IMR-90 (cell line): ENCODE measurements around the gene JKAMP. TPM values are rescaled to one million over a fixed set of nuclear protein-coding genes. Genes with fewer than 3 reads are reported as not detected.

Source experiments
- ATAC-seq: fragments of 200-7000 bp; cut with Tn5 transposase; 2 replicates; pipeline ENCODE4 v1.9.1; 2020; ENCODE audit warnings: low read depth, mild to moderate bottlenecking, moderate library complexity
- BruUV-seq: library from RNA; stranded (reverse); fragments of 400-500 nt; replicated peaks from 2 replicates; lab custom pipeline; 2021; lab: Mats Ljungman, UMichigan
- CTCF ChIA-PET: fragments of 300-600 bp; formaldehyde crosslinking; extraction: SDS; loops from one replicate; lab custom pipeline; 2021; ENCODE audit warnings: antibody characterized with exemption; lab: Yijun Ruan, JAX
- POLR2A ChIA-PET: fragments of 300-600 bp; sonication (Branson Sonifier 250); formaldehyde crosslinking; loops from one replicate; lab custom pipeline; 2022; ENCODE audit warnings: antibody characterized with exemption; ENCODE audit not compliant: unreplicated experiment; lab: Charles Lee
- DNase-seq: peaks from one replicate; pipeline ENCODE4 v3.0.0; 2013
- H2AFZ ChIP-seq: replicated peaks from 2 replicates; pipeline ENCODE3; 2013; ENCODE audit warnings: low read length, mild to moderate bottlenecking; ENCODE audit not compliant: poor library complexity
- H2AK5ac ChIP-seq: 2 replicates; pipeline ENCODE4 v1.6.1; 2013; ENCODE audit warnings: low read depth, low read length, inconsistent platforms
- H2AK9ac ChIP-seq: replicated peaks from 2 replicates; pipeline ENCODE3; 2013; ENCODE audit warnings: mild to moderate bottlenecking, low read depth, low read length, moderate library complexity; ENCODE audit not compliant: poor library complexity
- H2BK120ac ChIP-seq: 2 replicates; pipeline ENCODE4 v1.6.1; 2013; ENCODE audit warnings: low read depth, low read length, inconsistent platforms
- H2BK15ac ChIP-seq: 3 replicates; pipeline ENCODE4 v1.6.1; 2013; ENCODE audit warnings: low read depth, low read length, inconsistent platforms
- H2BK20ac ChIP-seq: 2 replicates; pipeline ENCODE4 v1.6.1; 2013; ENCODE audit warnings: low read depth, mild to moderate bottlenecking, inconsistent platforms, low read length, moderate library complexity
- H2BK5ac ChIP-seq: 2 replicates; pipeline ENCODE4 v1.6.1; 2013; ENCODE audit warnings: mild to moderate bottlenecking, low read depth, low read length, inconsistent platforms; ENCODE audit not compliant: poor library complexity, severe bottlenecking
- H3K14ac ChIP-seq: replicated peaks from 2 replicates; pipeline ENCODE4 v1.6.1; 2013; ENCODE audit warnings: low read depth, low read length, inconsistent platforms
- H3K18ac ChIP-seq: 2 replicates; pipeline ENCODE4 v1.6.1; 2013; ENCODE audit warnings: low read depth, low read length, control low read depth
- H3K23ac ChIP-seq: 2 replicates; pipeline ENCODE4 v1.6.1; 2013; ENCODE audit warnings: low read depth, low read length, inconsistent platforms
- H3K27ac ChIP-seq: 2 replicates; pipeline ENCODE4 v1.5.1; 2013; ENCODE audit warnings: mild to moderate bottlenecking, control low read depth, low read length; ENCODE audit not compliant: insufficient read depth
- H3K27me3 ChIP-seq: 2 replicates; pipeline ENCODE4 v1.6.1; 2013; ENCODE audit warnings: low read length; ENCODE audit not compliant: control insufficient read depth, insufficient read depth
- H3K36me3 ChIP-seq: 2 replicates; pipeline ENCODE4 v1.6.1; 2013; ENCODE audit warnings: low read length, mixed read lengths; ENCODE audit not compliant: control insufficient read depth, insufficient read depth
- H3K4ac ChIP-seq: 2 replicates; pipeline ENCODE4 v1.6.1; 2013; ENCODE audit warnings: low read depth, low read length, inconsistent platforms
- H3K4me1 ChIP-seq: 2 replicates; pipeline ENCODE4 v1.6.1; 2013; ENCODE audit warnings: low read length, mixed read lengths; ENCODE audit not compliant: control insufficient read depth, insufficient read depth
- H3K4me2 ChIP-seq: 2 replicates; pipeline ENCODE4 v1.6.1; 2013; ENCODE audit warnings: low read depth, mild to moderate bottlenecking, control low read depth, low read length, moderate library complexity
- H3K4me3 ChIP-seq: 2 replicates; pipeline ENCODE4 v1.5.1; 2013; ENCODE audit warnings: low read depth, mild to moderate bottlenecking, control low read depth, low read length, moderate library complexity; ENCODE audit not compliant: insufficient read depth
- H3K56ac ChIP-seq: 2 replicates; pipeline ENCODE4 v1.6.1; 2013; ENCODE audit warnings: low read length, inconsistent platforms; ENCODE audit not compliant: insufficient read depth; ENCODE audit errors: extremely low read depth
- H3K79me1 ChIP-seq, 2 experiments: 2 replicates each; pipeline ENCODE4 v1.6.1; 2013; ENCODE audit warnings: low read length in 2 of 2, inconsistent platforms in 1 of 2, low read depth in 1 of 2
- H3K9ac ChIP-seq: 2 replicates; pipeline ENCODE4 v1.6.1; 2013; ENCODE audit warnings: low read depth, low read length, control low read depth
- H3K9me1 ChIP-seq: 2 replicates; pipeline ENCODE4 v1.6.1; 2013; ENCODE audit warnings: low read length, inconsistent platforms; ENCODE audit not compliant: insufficient read depth
- H3K9me3 ChIP-seq: 2 replicates; pipeline ENCODE4 v1.6.1; 2013; ENCODE audit warnings: low read length; ENCODE audit not compliant: control insufficient read depth, insufficient read depth
- H4K20me1 ChIP-seq: 2 replicates; pipeline ENCODE4 v1.6.1; 2013; ENCODE audit warnings: low read length, inconsistent platforms; ENCODE audit not compliant: insufficient read depth
- H4K5ac ChIP-seq: 2 replicates; pipeline ENCODE4 v1.6.1; 2013; ENCODE audit warnings: mild to moderate bottlenecking, low read depth, low read length, control low read depth
- H4K8ac ChIP-seq, 2 experiments: 2 replicates each; pipeline ENCODE4 v1.6.1; 2013; ENCODE audit warnings: low read depth in 2 of 2, low read length in 2 of 2, control low read depth in 1 of 2, inconsistent platforms in 1 of 2
- H4K91ac ChIP-seq: 2 replicates; pipeline ENCODE4 v1.6.1; 2013; ENCODE audit warnings: low read depth, low read length, inconsistent platforms; ENCODE audit not compliant: insufficient read depth
- BHLHE40 ChIP-seq: fragments of 150-350 bp; IDR thresholded peaks from 2 replicates; pipeline ENCODE4 v1.6.1; 2016; ENCODE audit warnings: mild to moderate bottlenecking, low read depth, low read length
- CEBPB ChIP-seq: IDR thresholded peaks from 2 replicates; pipeline ENCODE4 v1.6.1; 2012; ENCODE audit warnings: low read depth, low read length, improper control_type of control experiment
- CHD1 ChIP-seq: IDR thresholded peaks from 2 replicates; pipeline ENCODE4 v1.6.1; 2012; ENCODE audit warnings: low read depth, low read length, improper control_type of control experiment
- FOS ChIP-seq: fragments of 150-350 bp; IDR thresholded peaks from 2 replicates; pipeline ENCODE4 v1.6.1; 2016; ENCODE audit warnings: low read depth, low read length
- MAFK ChIP-seq: IDR thresholded peaks from 2 replicates; pipeline ENCODE4 v1.6.1; 2012; ENCODE audit warnings: low read depth, low read length, improper control_type of control experiment
- MAZ ChIP-seq: IDR thresholded peaks from 2 replicates; pipeline ENCODE4 v1.6.1; 2012; ENCODE audit warnings: low read depth, mild to moderate bottlenecking, low read length, improper control_type of control experiment, moderate library complexity, borderline replicate concordance
- MXI1 ChIP-seq: IDR thresholded peaks from 2 replicates; pipeline ENCODE4 v1.6.1; 2012; ENCODE audit warnings: low read depth, mild to moderate bottlenecking, low read length, moderate library complexity, borderline replicate concordance
- NFE2L2 ChIP-seq: fragments of 150-350 bp; IDR thresholded peaks from 2 replicates; pipeline ENCODE4 v1.6.1; 2016; ENCODE audit warnings: low read depth, mild to moderate bottlenecking, low read length
- POLR2A ChIP-seq: IDR thresholded peaks from 2 replicates; pipeline ENCODE4 v1.6.1; 2012; ENCODE audit warnings: mild to moderate bottlenecking, low read depth, low read length
- RAD21 ChIP-seq: IDR thresholded peaks from 2 replicates; pipeline ENCODE4 v1.6.1; 2012; ENCODE audit warnings: low read length, improper control_type of control experiment
- RCOR1 ChIP-seq: IDR thresholded peaks from 2 replicates; pipeline ENCODE4 v1.6.1; 2012; ENCODE audit warnings: mild to moderate bottlenecking, low read length, improper control_type of control experiment; ENCODE audit not compliant: insufficient replicate concordance
- RFX5 ChIP-seq: IDR thresholded peaks from 2 replicates; pipeline ENCODE4 v1.8.0; 2012; ENCODE audit warnings: low read depth, mild to moderate bottlenecking, low read length, moderate library complexity
- SMC3 ChIP-seq: fragments of 150-350 bp; IDR thresholded peaks from 2 replicates; pipeline ENCODE4 v1.6.1; 2016; ENCODE audit warnings: low read depth, mild to moderate bottlenecking, antibody characterized with exemption, low read length, moderate library complexity
- WGBS, 2 experiments: methylation state at CpG; one replicate each; pipeline versions ENCODE4 v1.1.5 to v1.1.7; 2013; ENCODE audit warnings: missing lambda C conversion rate in 2 of 2; ENCODE audit not compliant: insufficient read length in 1 of 2; ENCODE audit errors: extremely low coverage in 2 of 2; 5-methylcytosine and 5-hydroxymethylcytosine counted together
- dilution Hi-C: fragments of 300-500 bp; cut with HindIII; formaldehyde crosslinking; loops from one replicate; pipeline ENCODE4 v1.14.3; 2018; ENCODE audit warnings: low sequenced_read_pairs; ENCODE audit not compliant: unreplicated experiment
- in situ Hi-C: fragments of 300-500 bp; cut with MboI; formaldehyde crosslinking; loops from 3 replicates; pipeline ENCODE4 v1.14.3; 2019; ENCODE audit warnings: low sequenced_read_pairs, inconsistent platforms, mixed read lengths
- intact Hi-C: fragments of 100-400 bp; cut with micrococcal nuclease; formaldehyde crosslinking; loops from 2 replicates; pipeline ENCODE4 v1.10.0; 2022
- polyA plus RNA-seq, 3 experiments: library from polyadenylated mRNA; depleted of rRNA; stranded (reverse); fragments of >200 nt; gene quantifications; 2 replicates each; pipeline ENCODE4 v1.2.3, GENCODE V29; 2012; ENCODE audit warnings: low replicate concordance in 1 of 3
- total RNA-seq: library from RNA; depleted of rRNA; stranded (reverse); fragments of >200 nt; gene quantifications from 2 replicates; pipeline ENCODE4 v1.2.3, GENCODE V29; 2012
- TF ChIP-seq, protein P1 (sequence below): conservative IDR thresholded peaks from 2 replicates; pipeline ENCODE4 v1.5.1; 2012; ENCODE audit warnings: mild to moderate bottlenecking, low read depth, low read length, improper control_type of control experiment
- TF ChIP-seq, protein P2 (sequence below): fragments of 150-350 bp; IDR thresholded peaks from 2 replicates; pipeline ENCODE4 v1.6.1; 2016; ENCODE audit warnings: low read depth, mild to moderate bottlenecking, low read length, moderate library complexity, borderline replicate concordance
- TF ChIP-seq, protein P3 (sequence below): fragments of 150-350 bp; IDR thresholded peaks from 2 replicates; pipeline ENCODE4 v1.6.1; 2017; ENCODE audit warnings: mild to moderate bottlenecking, antibody characterized with exemption, low read length, low read depth

JKAMP gene
- total and polyA plus RNA-seq, 2 of the 4 experiments (the other 2 are of a cell fraction): 62.2 to 101 TPM

DNA sequence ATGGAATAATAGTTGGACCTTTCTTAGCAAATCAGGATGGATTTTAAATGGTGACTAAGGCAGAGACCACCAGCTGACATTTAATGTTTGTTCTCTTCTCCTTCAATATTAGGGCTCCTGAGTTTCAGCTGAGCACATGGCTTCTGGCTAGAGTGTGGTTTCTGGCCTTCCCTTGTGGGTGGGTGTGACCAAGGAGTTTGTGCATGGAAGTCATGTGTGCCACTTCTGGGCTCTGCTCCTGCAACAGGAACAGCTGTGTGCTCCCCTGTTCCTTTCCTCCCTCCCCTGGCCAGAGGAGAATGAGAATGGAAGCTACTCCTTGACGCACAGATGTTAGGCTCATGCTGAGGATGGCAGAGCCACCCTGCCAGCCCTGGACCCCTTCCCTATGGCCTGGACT is 48.1 kb downstream of the JKAMP start:
- WGBS, 2 experiments: no CpG with 5 or more reads among the region's 1 CpG
- Histone ChIP-seq H4K20me1 (no peaks in the 10 kb centered on the region), H4K91ac (no peak overlapping the region), H3K23ac (no peak overlapping the region), H2BK15ac (no peak overlapping the region), H3K79me1 (no peaks in the 10 kb centered on the region), H3K27ac (no peak overlapping the region), H2BK20ac (no peak overlapping the region), H3K9me3 (no peaks in the 10 kb centered on the region), H4K8ac (no peak overlapping the region), H3K18ac (no peak overlapping the region), H3K9me1 (peaks cover 7% of the 10 kb centered on the region; the same call in 1 of the 2 replicates), H3K9ac (no peak overlapping the region), H2AFZ (no peak overlapping the region), H3K27me3 (no peaks in the 10 kb centered on the region), H2AK5ac (0 out of 2 replicates have a peak overlapping the region, but pooled peaks have one; percentile 15), H2AK9ac (peak overlapping the region; percentile 7), H3K4me1 (peaks cover 10% of the 10 kb centered on the region), H3K4me2 (no peak overlapping the region), H2BK5ac (no peak overlapping the region), H4K5ac (no peak overlapping the region), H3K14ac (no peak overlapping the region), H3K4ac (no peak overlapping the region), H2BK120ac (no peak overlapping the region), H3K4me3 (no peak overlapping the region), H3K56ac (no peak overlapping the region), H3K36me3 (no peaks in the 10 kb centered on the region)
- no TSS peak for BruUV-seq
- ATAC-seq: no peak
- dilution Hi-C loops (no loop called here), in situ Hi-C loops (no loop called here), intact Hi-C loops (no loop called here)
- ChIA-PET CTCF (no interaction called here), POLR2A (no interaction called here)
- TF ChIP-seq MAFK: no peak
- no peak for TF ChIP-seq SMC3
- TF ChIP-seq MXI1: no peak
- TF ChIP-seq, protein P1, sequence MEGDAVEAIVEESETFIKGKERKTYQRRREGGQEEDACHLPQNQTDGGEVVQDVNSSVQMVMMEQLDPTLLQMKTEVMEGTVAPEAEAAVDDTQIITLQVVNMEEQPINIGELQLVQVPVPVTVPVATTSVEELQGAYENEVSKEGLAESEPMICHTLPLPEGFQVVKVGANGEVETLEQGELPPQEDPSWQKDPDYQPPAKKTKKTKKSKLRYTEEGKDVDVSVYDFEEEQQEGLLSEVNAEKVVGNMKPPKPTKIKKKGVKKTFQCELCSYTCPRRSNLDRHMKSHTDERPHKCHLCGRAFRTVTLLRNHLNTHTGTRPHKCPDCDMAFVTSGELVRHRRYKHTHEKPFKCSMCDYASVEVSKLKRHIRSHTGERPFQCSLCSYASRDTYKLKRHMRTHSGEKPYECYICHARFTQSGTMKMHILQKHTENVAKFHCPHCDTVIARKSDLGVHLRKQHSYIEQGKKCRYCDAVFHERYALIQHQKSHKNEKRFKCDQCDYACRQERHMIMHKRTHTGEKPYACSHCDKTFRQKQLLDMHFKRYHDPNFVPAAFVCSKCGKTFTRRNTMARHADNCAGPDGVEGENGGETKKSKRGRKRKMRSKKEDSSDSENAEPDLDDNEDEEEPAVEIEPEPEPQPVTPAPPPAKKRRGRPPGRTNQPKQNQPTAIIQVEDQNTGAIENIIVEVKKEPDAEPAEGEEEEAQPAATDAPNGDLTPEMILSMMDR: no peak
- no peak for TF ChIP-seq RCOR1
- no peak for TF ChIP-seq NFE2L2
- TF ChIP-seq, protein P2, sequence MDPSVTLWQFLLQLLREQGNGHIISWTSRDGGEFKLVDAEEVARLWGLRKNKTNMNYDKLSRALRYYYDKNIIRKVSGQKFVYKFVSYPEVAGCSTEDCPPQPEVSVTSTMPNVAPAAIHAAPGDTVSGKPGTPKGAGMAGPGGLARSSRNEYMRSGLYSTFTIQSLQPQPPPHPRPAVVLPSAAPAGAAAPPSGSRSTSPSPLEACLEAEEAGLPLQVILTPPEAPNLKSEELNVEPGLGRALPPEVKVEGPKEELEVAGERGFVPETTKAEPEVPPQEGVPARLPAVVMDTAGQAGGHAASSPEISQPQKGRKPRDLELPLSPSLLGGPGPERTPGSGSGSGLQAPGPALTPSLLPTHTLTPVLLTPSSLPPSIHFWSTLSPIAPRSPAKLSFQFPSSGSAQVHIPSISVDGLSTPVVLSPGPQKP: no peak
- no peak for TF ChIP-seq CEBPB
- no peak for TF ChIP-seq FOS
- TF ChIP-seq MAZ: no peak
- TF ChIP-seq CHD1: no peak
- no peak for TF ChIP-seq POLR2A
- no peak for TF ChIP-seq RFX5
- no peak for TF ChIP-seq RAD21
- TF ChIP-seq, protein P3, sequence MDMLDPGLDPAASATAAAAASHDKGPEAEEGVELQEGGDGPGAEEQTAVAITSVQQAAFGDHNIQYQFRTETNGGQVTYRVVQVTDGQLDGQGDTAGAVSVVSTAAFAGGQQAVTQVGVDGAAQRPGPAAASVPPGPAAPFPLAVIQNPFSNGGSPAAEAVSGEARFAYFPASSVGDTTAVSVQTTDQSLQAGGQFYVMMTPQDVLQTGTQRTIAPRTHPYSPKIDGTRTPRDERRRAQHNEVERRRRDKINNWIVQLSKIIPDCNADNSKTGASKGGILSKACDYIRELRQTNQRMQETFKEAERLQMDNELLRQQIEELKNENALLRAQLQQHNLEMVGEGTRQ: no peak
- no peak for TF ChIP-seq BHLHE40
- no peak for DNase-seq
